RKO (cell line): ENCODE measurements around the gene TAF10.
A peak's percentile ranks its signal among the peaks of the same experiment; 100 is the strongest.

Experiments used
- DNase-seq: peaks from one replicate; pipeline ENCODE4 v3.0.0-alpha.2; 2016; ENCODE audit warnings: low spot score

Gene TAF10

GRCh38 chr11:6612213-6613041 lies at the start of gene TAF10:
Gene TAF10, minus strand, starts transcription at chr11:6612216. Its CDS starts 27 bp downstream, at chr11:6612189.
- DNase-seq, result peak; percentile 94

- no peak for DNase-seq
Measured at GRCh38 chr11:6660712-6661111, 48.7 kb upstream of the TAF10 start.

DNA sequence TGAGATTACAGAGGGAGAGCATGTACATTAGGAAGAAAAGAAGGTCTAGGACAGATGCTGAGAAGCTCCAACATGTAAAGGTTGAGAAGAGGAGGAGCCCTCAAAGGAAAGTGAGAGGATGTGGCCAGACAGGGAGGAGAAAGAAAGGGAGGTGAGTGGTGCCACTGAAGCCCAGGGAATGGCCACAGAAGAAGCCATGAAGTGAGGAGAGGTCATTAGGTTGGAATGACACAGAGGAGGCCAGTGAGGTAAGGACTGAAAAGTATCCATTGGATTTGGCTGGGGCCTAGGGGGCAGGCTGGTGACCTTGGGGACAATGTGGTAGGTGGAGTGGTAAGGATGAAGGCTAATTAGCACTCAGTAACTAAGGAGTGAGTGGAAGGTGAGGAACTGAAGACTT lies 46.6 kb upstream of the TAF10 start:
- DNase-seq, result no peak

- DNase-seq, result no peak
Measured at GRCh38 chr11:6657346-6657745, 45.3 kb upstream of the TAF10 start.

- no peak for DNase-seq
Measured at GRCh38 chr11:6656936-6657335, 44.9 kb upstream of the TAF10 start.

DNA sequence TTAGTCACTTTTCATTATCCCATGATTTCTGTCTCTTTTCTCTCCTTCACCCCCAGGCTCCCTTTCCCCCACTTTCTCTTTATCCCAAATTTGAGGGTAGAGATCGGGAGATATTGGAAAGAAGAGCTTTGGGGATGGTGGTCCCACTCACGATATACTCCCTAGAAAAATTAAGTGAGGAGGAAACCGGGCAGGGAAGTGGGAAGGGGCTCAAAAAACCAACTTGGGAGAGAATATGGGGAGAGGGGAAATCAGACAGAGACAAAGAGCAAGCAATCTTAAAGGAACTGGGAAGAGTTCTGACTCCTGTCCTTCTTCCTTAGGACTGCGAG lies 44.5 kb upstream of the TAF10 start:
- no peak for DNase-seq

- no peak for DNase-seq
Measured at GRCh38 chr11:6655790-6656583, 44.0 kb upstream of the TAF10 start, which contains the start of gene DCHS1. Gene DCHS1, minus strand, starts transcription at chr11:6655809. Its CDS starts 14,196 bp downstream, at chr11:6641613.

- no peak for DNase-seq
Measured at GRCh38 chr11:6655020-6655789, 43.2 kb upstream of the TAF10 start.

GRCh38 chr11:6654281-6655019 lies 42.4 kb upstream of the TAF10 start:
- no peak for DNase-seq

DNA sequence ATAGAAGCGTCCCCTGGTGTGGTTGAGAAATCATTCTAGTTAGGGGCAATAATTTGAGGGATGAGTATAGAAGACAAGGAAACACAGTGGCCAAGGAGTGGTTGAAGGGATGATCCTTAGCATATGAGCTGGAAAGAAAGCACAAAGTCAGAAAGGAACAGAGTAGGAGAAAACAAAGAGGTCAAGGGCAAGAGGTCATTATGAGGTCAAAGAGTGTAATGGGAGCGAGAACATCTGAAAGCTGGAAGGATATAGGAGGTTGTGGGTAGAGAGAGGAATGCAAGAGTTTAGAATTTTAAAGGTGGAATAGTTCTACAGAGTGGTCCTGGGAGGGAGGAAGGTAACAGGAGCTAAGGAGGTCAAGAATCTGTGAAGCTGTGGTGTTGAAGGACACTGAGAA lies 41.6 kb upstream of the TAF10 start:
- no peak for DNase-seq

GRCh38 chr11:6653097-6653496 lies 41.1 kb upstream of the TAF10 start:
- no peak for DNase-seq

DNA sequence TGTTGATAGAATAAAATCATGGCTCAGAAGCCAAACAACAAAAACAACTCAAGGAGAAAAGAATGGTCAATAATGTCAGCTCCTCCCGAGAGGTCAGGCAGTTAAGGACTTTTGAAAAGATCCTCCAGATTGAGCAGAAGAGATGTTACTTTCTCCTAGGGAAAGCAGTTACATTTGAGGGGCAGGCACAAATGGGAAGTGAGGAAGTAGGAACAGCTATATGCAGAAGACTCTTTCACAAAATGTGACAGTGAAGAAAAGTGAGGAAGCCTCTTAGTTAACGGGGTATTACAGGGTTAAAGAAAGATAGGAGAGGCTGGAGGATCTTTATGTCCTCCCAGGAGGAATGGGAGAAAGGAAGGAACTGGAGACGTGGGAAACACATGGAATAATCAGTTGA lies 40.2 kb upstream of the TAF10 start:
- no peak for DNase-seq

DNA sequence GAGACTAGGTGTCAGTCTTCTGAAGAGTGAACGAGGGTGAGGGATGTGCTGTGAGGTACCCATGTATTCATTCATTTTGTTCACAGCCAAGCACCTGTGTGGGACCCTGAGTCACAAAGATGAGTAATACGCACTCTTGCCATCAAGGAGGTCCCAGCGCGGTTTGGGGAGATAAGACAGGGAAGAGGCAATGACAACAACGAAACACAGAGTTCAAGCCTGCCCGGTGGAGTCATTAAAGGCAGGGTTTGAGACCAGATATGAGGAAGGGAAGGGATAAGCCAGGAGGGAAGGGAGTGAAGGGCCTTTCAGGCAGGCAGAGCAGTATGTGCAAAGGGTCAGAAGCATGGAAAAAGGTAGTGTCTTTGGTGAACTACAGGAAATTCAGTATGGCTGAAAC lies 39.0 kb upstream of the TAF10 start:
- peak; percentile 52 for DNase-seq

DNA sequence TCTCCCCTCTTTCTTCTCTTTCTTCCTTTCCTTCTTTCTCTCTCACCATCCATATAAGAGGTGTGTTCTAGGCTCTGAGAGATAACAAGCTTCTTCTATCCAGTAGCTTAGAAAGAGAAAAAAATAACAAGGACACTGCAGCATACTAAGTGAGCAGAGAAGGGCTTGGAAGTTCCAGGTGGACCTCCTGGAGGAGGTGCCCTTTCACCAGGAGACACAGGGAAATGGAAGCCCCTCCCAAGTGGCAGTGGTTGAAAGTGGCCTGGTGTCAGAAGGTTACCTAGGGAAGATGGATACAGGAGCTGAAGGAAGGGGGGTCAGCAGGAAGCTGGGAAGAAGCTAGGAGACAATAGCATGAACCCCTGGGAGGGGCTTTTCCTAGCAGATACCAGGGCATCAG lies 38.1 kb upstream of the TAF10 start:
- DNase-seq, result no peak

- DNase-seq, result no peak
Measured at GRCh38 chr11:6648501-6648900, 36.5 kb upstream of the TAF10 start.

DNA sequence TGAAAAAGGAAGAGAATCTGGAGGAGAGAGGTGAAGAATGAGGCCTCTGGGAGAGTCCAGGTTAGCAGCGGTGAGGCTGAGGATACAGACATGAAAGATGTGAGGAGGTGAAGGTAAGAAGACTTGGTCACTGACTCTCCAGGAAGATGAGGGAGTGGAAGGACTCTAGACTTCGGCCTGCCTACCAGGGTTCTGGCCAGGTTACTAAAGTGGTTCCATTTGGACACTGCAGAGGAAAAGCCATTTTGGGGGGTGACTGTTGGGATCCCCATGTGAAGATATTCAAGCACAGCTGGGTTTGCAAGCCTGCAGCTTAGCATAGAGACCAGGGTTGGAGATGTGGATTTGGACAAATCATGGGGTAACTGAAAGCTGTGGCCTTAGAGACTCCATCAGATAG lies 35.8 kb upstream of the TAF10 start:
- DNase-seq, result no peak

GRCh38 chr11:6646918-6647679 lies 35.1 kb upstream of the TAF10 start:
- no peak for DNase-seq

- DNase-seq, result no peak
Measured at GRCh38 chr11:6646576-6646917, 34.5 kb upstream of the TAF10 start.

- no peak for DNase-seq
Measured at GRCh38 chr11:6646071-6646470, 34.1 kb upstream of the TAF10 start.

DNA sequence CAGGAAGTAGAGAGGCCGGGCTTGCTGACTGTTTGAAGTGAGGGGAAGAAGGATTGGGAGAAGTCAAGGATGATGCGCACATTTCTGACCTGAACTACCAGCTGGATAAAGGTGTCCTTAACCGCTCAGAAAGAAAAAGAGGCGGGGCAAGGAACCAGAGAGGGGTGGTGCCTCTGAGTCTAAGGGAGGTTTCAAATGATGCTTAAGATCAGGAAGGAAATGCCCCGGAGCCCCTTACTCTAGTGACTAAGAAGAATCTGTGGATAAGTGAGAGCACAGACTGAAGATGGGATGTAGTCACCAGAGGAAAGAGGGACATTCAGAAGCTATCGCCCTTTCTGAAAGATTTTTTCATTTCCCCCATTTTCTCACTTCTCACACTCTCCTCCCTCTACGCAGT lies 30.9 kb upstream of the TAF10 start:
- no peak for DNase-seq

- no peak for DNase-seq
Measured at GRCh38 chr11:6640985-6641701, 29.1 kb upstream of the TAF10 start.
